ENCODE data around the gene REXO1.

The REXO1 gene

DNA sequence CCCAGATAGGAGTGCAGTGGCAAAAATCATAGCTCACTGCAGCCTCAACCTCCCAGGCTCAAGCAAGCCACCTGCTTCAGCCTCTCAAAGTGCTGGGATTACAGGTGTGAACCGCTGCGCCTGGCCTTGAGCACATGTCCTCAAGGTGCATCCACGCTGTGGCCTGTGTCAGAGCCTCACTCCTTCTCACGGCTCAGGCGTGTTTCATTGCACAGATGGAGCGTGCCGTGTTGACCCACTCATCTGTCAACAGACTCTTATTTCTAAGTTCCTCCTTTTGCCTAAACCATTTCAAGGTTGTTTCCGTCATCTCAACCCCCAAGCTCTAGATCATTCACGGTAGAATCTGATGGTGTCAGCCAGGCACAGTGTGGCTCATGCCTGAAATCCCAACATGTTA, 64.4 kb downstream of the REXO1 start:
- no peak for DNase-seq

- DNase-seq: no peak
These were observed 64.9 kb downstream of the REXO1 start for GRCh38 chr19:1783354-1783753.

- DNase-seq: no peak
These were observed 65.8 kb downstream of the REXO1 start for GRCh38 chr19:1782521-1782920.

DNA sequence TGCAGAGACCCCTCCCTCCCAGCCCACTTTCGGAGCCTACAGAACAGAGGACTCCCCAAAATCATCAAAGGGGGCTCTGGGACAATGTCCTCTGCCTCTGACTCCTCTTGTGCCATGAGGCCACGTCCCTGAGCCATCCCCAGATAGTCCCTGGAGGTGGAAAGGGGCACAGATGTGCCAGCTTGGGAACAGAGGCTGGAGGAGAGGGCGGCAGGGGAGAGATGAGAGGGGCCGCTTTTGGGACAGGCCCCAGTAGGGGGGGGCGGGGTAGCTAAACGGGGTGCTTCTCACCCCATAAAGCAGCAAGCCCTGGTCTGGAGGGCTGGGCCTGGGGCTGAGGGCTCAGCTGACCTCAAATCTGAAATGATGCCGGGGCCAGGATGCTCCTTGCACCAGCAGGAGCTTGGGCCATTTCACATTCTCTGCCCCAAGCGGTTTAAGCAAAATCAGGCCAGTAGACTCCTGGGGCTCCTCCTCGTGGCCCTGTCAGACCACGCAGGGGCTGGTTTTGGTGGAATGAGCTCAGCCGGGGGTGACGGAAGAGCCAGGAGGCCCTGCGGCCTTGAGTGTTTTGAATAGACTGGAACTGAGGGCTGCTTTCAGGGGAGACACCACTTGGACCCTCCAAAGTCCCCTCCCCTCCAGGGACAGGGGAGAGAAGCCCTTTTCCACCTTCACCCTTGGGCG, 67.9 kb downstream of the REXO1 start:
- DNase-seq: no peak

DNA sequence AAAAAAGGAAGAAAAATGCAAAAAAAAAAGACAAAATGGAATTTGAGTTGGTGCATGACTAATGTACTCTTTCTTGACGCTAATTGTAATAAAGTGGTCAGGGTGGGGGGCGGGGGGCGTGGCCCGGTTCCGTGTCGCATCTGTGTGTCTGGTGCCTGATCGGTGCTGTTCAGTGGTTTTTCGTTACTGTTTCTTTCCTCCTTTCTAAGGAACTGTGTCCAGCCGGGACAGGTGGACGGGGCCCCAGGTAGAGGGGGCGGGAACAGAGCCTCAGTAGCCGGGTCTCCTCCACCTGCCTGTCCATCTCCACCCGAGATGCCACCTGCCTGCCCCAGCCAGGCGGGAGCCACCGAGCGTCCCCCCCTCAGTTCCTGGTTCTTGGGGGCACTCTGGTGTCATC, 68.7 kb downstream of the REXO1 start:
- DNase-seq: no peak

GRCh38 chr19:1777149-1777548, 71.1 kb downstream of the REXO1 start:
- DNase-seq: no peak

DNA sequence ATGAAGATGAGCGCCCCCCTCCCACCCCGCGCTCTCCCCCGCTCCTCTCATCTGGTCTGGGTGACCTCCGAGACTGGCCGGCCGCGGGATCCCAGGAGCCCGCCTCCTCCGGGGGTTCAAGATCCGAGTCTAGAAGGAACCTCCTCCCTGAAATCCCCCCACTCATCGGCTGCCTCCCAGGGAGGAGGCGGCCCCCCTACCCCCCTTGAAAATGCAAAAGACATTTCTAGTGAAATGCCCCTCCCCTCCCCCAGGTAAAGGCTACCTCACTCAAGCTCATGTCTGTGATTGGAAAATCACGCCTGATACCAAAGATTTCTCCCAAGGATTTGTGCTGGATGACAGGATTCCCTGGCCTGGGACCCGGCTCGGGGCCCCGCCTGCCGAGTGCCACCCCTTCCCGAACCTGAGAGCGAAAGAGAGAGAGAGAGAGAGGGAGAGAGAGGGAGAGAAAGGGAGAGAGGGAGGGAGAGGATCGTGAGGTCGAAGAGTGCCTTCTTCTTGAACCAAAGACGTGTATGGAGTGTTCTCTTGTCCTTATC, 71.6 kb downstream of the REXO1 start:
- no peak for DNase-seq

DNA sequence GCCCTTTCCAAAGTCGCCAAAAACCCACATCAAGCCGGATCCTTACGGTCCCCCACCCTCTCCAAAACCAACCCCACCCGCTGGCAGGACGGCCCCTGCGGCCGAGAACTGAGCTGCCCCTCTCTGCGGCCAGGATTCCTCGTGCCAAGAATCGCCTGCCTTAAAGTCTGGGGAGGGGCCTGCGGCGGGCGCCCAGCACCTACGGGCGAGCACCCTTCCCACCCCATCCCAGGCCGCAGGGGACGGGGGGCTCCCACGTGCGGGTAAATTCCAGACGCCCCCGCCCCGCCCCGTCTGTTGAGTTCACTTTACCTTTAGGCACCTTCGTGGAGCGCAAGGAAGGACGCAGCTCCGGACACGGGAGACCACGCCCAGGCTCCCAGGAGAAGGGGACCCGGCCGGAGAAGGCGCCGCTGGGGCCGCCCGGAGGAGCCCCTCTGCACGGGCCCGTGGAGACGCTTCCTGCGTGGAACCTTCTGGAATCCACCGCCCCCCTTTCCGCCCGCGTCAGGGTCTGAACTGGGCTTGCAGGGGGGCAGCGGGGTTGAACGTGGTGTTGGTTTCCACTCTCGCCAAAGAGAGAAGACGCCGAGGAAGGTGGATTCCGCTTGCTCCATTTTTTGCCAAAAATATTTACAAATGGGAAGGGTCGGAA, 72.2 kb downstream of the REXO1 start:
- no peak for DNase-seq

- DNase-seq: no peak
These were observed 73.1 kb downstream of the REXO1 start for GRCh38 chr19:1774989-1775772.

- no peak for DNase-seq
These were observed 75.1 kb downstream of the REXO1 start for GRCh38 chr19:1773184-1773583.

DNA sequence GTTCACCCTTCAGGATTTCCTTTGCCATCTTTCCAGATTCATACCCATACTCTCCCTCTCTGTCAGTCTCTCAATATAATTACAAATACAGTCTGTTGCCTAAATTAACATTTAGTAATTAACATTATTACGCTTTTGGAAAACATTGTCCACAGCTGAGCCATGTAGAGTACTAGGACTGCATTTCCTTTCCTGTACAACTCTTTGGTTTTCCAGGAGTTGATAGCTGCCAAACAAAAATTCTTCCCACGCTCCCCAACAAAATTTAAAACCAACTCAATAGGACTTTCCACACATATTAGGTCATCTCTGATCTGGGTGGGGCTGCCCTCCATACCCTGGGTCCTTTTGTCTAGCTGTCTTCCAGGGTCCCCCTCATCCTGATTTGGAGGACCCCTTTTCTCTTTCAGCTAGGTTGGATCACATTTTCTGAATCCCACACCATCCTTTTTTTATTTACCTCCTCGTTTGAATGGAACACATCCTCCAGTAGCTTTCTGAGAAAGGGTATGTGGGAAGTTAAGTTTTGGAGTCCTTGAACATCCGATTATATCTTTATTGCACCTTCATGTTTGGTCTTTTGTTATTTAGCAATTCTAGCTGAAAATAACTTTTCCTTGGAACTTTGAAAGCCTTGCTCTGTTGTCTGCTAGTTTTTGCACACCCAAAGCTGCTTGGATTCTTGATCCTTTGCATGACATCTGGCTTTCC, 77.3 kb downstream of the REXO1 start:
- DNase-seq: no peak

DNA sequence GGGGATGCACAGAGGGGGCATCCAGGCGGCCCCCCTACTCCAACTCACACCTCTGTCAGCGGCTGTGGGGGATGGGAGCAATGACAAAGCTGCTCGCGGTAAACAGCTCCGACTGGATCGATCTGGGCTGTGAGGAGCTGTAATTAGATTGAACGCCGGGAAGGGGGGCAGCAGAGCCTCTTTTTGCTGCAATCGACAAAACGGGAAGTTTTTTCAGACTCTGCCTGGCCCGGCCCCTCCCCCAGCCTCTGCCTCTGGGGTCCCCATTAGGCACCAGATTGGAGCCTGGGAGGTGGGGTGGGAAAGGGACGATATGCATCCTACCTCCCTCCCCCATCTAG, 78.7 kb downstream of the REXO1 start:
- no peak for DNase-seq

DNA sequence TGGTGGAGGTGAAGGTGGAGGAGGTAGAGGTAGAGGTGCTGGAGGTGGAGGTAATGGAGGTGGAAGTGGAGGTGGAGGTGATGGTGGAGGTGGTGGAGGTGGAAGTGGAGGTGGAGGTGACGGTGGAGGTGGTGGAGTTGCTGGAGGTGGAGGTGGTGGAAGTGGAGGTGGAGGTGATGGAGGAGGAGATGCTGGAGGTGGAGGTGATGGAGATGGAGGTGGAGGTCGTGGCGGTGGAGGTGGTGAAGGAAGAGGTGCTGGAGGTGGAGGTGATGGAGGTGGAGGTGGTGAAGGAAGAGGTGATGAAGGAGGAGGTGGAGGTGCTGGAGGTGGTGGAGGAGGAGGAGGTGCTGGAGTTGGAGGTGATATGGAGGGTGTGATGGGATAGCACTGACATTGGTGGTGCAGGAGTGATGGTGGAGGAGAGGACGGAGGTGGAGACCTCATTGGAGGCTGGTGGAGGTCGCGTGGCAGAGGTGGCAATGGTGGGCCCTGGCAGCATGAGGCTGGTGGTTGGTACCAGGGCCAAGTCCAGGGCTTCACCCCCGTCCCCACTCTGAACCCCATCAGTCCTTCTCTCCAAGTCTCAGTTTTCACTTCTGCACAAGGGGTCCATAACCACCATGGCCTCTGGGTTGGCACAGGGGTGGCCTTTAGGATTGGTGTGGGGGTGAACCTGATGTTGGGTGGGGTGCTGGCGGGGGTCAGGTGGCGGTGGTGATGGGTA, 79.2 kb downstream of the REXO1 start:
- no peak for DNase-seq

- DNase-seq: no peak
These were observed 80.0 kb downstream of the REXO1 start for GRCh38 chr19:1768248-1768647.

DNA sequence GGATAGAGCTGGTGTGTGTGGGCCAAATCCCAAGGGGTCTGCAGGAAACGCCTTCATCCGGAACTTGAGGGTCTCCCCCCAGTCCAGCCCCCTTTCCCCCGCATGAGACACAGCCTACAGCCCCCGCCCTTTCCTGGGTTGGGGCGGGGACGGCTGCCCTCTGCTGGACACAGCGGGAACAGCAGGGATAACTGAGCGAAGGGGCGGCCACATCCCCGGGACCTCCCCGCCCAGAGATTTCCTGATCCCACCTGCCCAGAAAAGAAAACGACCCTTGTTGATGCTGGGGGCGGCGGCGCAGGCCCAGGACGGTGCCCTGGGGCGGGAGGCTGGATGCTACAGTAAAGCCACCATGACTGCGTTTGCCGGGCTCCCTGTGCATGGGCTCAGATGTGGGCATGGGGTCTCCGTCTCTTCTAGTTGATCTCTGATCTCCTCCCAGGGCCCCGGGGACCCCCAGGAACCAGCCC, 80.8 kb downstream of the REXO1 start:
- no peak for DNase-seq

- no peak for DNase-seq
These were observed 81.4 kb downstream of the REXO1 start for GRCh38 chr19:1766800-1767352.

DNA sequence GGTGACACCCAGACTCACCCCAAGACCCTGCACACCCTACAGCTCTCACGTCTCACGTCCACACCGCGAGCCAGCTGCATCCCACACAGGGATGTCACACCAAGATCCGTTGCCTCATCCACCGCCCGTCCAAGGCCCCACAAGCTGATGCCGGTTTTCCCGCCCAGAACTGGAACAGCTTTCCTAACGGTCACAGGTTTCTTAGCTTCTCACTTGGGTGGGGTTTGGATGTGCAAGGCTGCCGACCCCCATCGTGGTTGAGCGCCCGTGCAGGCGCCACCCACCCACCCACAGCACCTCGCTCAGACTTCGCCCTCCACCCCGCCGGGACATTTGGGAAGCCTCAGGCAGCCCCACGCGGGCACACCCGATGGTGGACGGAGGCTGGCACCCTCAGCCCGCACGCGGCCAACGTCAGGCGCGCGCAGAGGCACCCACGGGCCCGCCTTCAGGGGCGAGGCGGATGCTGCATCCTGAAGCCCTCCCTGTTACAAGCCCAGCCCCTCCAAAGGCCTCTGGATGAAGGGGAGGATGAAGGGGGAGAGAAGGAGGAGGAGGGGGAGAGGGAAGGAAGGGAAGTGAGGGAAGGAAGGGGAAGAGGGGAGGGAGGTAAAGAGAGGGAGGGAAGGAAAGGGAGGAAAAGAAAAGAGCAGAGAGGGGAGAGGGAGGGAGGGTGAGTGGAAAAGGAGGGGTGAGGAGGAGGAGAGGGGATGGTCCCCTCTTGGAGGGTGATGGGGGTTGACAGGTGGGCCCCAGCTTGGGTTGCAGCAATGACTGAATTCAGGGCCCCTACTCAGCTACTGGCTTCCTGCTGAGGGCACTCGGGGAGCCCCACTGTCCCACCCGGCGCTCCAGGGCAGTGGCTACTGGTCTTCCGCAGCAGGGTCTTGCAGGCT, 82.1 kb downstream of the REXO1 start:
- no peak for DNase-seq

All from NCI-H2029 treated with DMSO at 0.1 percent for 48 hours (cell line).